Gastrocnemius medialis (tissue), 4 donors: ENCODE measurements around the gene NR1I2.

Experiments
- POLR2A ChIP-seq, 2 donors: fragments of 450-650 bp; IDR thresholded peaks; one replicate each; pipeline ENCODE4 v1.6.1; 2017; ENCODE audit warnings: antibody characterized with exemption in 2 of 2, mild to moderate bottlenecking in 2 of 2, moderate library complexity in 2 of 2
- TF ChIP-seq, protein P1 (sequence below), 5 experiments: fragments of 450-650 bp in 3 of 5; fragments of 200-600 bp in 2 of 5; sonication (generic) in 2 of 5; IDR thresholded peaks in 4 of 5; conservative IDR thresholded peaks in 1 of 5; 1 replicate in 4 of 5; 2 replicates in 1 of 5; pipeline ENCODE4 v1.5.1; 2016 to 2019; ENCODE audit warnings: antibody characterized with exemption in 5 of 5, mild to moderate bottlenecking in 3 of 5, moderate library complexity in 3 of 5

DNA sequence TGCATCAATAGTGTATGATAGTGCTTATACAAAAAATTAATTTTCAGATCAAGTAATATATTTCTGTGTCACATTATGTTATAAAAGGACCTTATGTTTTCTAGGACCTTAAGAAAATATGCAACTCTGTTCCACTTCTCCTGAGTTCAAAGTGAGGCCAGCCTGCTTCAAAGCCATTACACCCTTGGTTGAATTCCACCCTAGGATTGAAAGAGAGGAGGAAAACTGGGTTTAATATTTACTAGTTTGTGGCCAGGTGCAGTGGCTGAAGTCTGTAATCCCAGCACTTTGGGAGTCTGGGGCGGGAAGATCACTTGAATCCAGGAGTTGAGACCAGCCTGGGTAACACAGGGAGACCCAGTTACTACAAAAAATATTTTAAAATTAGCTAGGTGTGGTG lies 32.9 kb upstream of the NR1I2 start:
- TF ChIP-seq, protein P1, sequence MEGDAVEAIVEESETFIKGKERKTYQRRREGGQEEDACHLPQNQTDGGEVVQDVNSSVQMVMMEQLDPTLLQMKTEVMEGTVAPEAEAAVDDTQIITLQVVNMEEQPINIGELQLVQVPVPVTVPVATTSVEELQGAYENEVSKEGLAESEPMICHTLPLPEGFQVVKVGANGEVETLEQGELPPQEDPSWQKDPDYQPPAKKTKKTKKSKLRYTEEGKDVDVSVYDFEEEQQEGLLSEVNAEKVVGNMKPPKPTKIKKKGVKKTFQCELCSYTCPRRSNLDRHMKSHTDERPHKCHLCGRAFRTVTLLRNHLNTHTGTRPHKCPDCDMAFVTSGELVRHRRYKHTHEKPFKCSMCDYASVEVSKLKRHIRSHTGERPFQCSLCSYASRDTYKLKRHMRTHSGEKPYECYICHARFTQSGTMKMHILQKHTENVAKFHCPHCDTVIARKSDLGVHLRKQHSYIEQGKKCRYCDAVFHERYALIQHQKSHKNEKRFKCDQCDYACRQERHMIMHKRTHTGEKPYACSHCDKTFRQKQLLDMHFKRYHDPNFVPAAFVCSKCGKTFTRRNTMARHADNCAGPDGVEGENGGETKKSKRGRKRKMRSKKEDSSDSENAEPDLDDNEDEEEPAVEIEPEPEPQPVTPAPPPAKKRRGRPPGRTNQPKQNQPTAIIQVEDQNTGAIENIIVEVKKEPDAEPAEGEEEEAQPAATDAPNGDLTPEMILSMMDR (IDR thresholded peaks at IDR 0.05 in 4 of 5, conservative IDR thresholded peaks at IDR 0.05 in 1 of 5): no peak
- TF ChIP-seq POLR2A (IDR thresholded peaks at IDR 0.05): no peak
